Fibroblast of lung (primary cell): ENCODE measurements around the gene FRAT1. TPM values are rescaled to one million over a fixed set of nuclear protein-coding genes. Genes with fewer than 3 reads are reported as not detected.

Experiments used
- DNase-seq, 2 donors: peaks; one replicate each; pipeline versions ENCODE4 v3.0.0 to v3.0.0-alpha.2; 2010; ENCODE audit warnings: low read depth in 2 of 2
- H2AFZ ChIP-seq: 2 replicates; pipeline ENCODE4 v1.5.1; 2012; ENCODE audit warnings: low read length, control low read depth, inconsistent platforms
- H3K27ac ChIP-seq: 2 replicates; pipeline ENCODE4 v1.5.1; 2011; ENCODE audit warnings: low read length, control low read depth; ENCODE audit not compliant: insufficient read depth
- H3K27me3 ChIP-seq: 2 replicates; pipeline ENCODE4 v1.5.1; 2011; ENCODE audit warnings: mild to moderate bottlenecking, low read length; ENCODE audit not compliant: control insufficient read depth, insufficient read depth
- H3K36me3 ChIP-seq: 2 replicates; pipeline ENCODE4 v1.5.1; 2011; ENCODE audit warnings: low read length; ENCODE audit not compliant: control insufficient read depth, insufficient read depth
- H3K4me1 ChIP-seq: 2 replicates; pipeline ENCODE4 v1.5.1; 2011; ENCODE audit warnings: low read length; ENCODE audit not compliant: control insufficient read depth, insufficient read depth; ENCODE audit errors: extremely low read depth
- H3K4me2 ChIP-seq: 2 replicates; pipeline ENCODE4 v1.5.1; 2011; ENCODE audit warnings: low read length, control low read depth; ENCODE audit not compliant: insufficient read depth; ENCODE audit errors: extremely low read depth
- H3K4me3 ChIP-seq, 4 experiments: fragments of 200-600 bp in 1 of 4; sonication (generic) in 1 of 4; replicated peaks in 1 of 4; 2 replicates each; pipeline ENCODE4 v1.5.1; 2011 to 2016; ENCODE audit warnings: low read length in 4 of 4, low read depth in 3 of 4, mild to moderate bottlenecking in 3 of 4, control low read depth in 2 of 4, inconsistent platforms in 1 of 4, mixed read lengths in 1 of 4; ENCODE audit not compliant: insufficient read depth in 1 of 4; ENCODE audit errors: control extremely low read depth in 1 of 4
- H3K79me2 ChIP-seq: 2 replicates; pipeline ENCODE4 v1.5.1; 2012; ENCODE audit warnings: mild to moderate bottlenecking, low read length, inconsistent platforms; ENCODE audit not compliant: control insufficient read depth, insufficient read depth
- H3K9ac ChIP-seq: 2 replicates; pipeline ENCODE4 v1.5.1; 2011; ENCODE audit warnings: mild to moderate bottlenecking, low read length, control low read depth; ENCODE audit not compliant: insufficient read depth
- H3K9me3 ChIP-seq: 2 replicates; pipeline ENCODE4 v1.5.1; 2012; ENCODE audit warnings: low read depth, low read length; ENCODE audit not compliant: control insufficient read depth, insufficient read depth
- H4K20me1 ChIP-seq: 2 replicates; pipeline ENCODE4 v1.5.1; 2011; ENCODE audit warnings: low read length; ENCODE audit not compliant: control insufficient read depth, insufficient read depth; ENCODE audit errors: extremely low read depth
- EZH2 ChIP-seq: IDR thresholded peaks from 2 replicates; pipeline ENCODE4 v1.5.1; 2012; ENCODE audit warnings: low read length, control low read depth, mild to moderate bottlenecking; ENCODE audit errors: missing control alignments
- polyA plus RNA-seq, 2 donors: library from polyadenylated mRNA; depleted of rRNA in 1 of 2; stranded (reverse) in 1 of 2; unstranded in 1 of 2; fragments of >200 nt; gene quantifications; 2 replicates each; pipeline ENCODE4 v1.2.1, GENCODE V29; 2011 to 2012; ENCODE audit warnings: missing spikeins in 1 of 2
- total RNA-seq: library from RNA; depleted of rRNA; stranded (reverse); fragments of >200 nt; gene quantifications from 2 replicates; pipeline ENCODE4 v1.2.1, GENCODE V29; 2014
- TF ChIP-seq, protein P1 (sequence below), 2 donors: IDR thresholded peaks in 1 of 2; conservative IDR thresholded peaks in 1 of 2; 1 replicate in 1 of 2; 2 replicates in 1 of 2; pipeline ENCODE4 v1.5.1; 2011 to 2012; ENCODE audit warnings: low read length in 2 of 2, control low read depth in 1 of 2, inconsistent platforms in 1 of 2, low read depth in 1 of 2, mild to moderate bottlenecking in 1 of 2

Gene FRAT1
- total and polyA plus RNA-seq, 2 donors (not counting 1 experiment from before 2014, with no cell fraction given): 0.48 to 2.8 TPM

GRCh38 chr10:97331153-97331703 lies 12.2 kb downstream of the FRAT1 start:
- no peaks in the 10 kb centered on the region for H4K20me1 ChIP-seq
- no peak for DNase-seq
- H3K4me1 ChIP-seq: peaks cover 2% of the 10 kb centered on the region
- H2AFZ ChIP-seq: no peak overlapping the region
- no peak overlapping the region for H3K4me3 ChIP-seq
- TF ChIP-seq, protein P1, sequence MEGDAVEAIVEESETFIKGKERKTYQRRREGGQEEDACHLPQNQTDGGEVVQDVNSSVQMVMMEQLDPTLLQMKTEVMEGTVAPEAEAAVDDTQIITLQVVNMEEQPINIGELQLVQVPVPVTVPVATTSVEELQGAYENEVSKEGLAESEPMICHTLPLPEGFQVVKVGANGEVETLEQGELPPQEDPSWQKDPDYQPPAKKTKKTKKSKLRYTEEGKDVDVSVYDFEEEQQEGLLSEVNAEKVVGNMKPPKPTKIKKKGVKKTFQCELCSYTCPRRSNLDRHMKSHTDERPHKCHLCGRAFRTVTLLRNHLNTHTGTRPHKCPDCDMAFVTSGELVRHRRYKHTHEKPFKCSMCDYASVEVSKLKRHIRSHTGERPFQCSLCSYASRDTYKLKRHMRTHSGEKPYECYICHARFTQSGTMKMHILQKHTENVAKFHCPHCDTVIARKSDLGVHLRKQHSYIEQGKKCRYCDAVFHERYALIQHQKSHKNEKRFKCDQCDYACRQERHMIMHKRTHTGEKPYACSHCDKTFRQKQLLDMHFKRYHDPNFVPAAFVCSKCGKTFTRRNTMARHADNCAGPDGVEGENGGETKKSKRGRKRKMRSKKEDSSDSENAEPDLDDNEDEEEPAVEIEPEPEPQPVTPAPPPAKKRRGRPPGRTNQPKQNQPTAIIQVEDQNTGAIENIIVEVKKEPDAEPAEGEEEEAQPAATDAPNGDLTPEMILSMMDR (conservative IDR thresholded peaks at IDR 0.05 in 1 of 2, IDR thresholded peaks at IDR 0.05 in 1 of 2; ENCODE audit: low read depth in 1 of 2, low read length in 2 of 2): no peak
- no peak for TF ChIP-seq EZH2
- H3K36me3 ChIP-seq: no peaks in the 10 kb centered on the region
- H3K9me3 ChIP-seq: no peaks in the 10 kb centered on the region
- H3K79me2 ChIP-seq: peaks cover 4% of the 10 kb centered on the region
- H3K27me3 ChIP-seq: peaks cover 5% of the 10 kb centered on the region
- no peak overlapping the region for H3K4me2 ChIP-seq
- H3K27ac ChIP-seq: no peak overlapping the region
- no peak overlapping the region for H3K9ac ChIP-seq

DNA sequence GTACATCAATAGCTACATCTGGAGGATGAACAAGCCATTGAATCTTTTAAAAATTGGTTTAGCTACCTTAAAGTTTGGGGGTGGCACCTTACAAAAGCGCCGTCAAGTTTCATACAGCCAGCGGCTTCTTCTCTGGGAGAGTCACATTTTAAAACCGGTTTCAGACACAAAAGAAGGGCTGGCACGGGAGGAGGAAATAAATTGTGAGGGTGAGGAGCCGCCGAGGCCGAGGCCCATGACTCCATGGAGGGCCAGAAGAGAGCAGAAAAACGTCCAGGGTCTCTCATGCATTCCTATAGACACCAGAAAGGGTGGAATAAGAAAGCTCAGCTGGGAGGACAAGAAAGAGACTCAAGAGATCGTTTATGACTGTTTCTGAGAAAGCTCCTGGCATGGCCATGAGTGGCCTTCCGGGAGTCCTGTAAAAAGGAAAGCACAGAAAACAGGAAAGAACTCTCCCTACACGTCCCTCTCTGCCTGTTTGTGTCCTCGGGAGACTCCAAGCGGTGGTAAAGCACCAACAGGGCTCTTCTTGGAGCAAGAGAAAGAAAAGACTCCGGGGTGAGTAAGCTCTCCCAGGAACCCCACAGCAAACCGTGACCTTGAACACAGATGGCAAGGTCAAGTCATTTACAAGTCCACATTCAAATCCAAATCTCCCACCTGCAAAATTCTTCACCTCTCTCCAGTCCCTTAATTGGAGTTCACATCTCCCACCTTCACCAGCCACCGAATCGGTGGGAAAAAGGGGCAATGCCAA lies 13.7 kb downstream of the FRAT1 start:
- Histone ChIP-seq H3K27me3 (peaks cover 10% of the 10 kb centered on the region), H3K79me2 (peaks cover 4% of the 10 kb centered on the region), H2AFZ (peak overlapping the region; percentile 78), H3K4me3 (peak overlapping the region; percentile 54 to 76 (median 65)), H3K36me3 (no peaks in the 10 kb centered on the region), H3K27ac (peak overlapping the region; percentile 75), H4K20me1 (no peaks in the 10 kb centered on the region), H3K9ac (peak overlapping the region; percentile 59), H3K4me2 (peak overlapping the region; percentile 84), H3K4me1 (peaks cover 2% of the 10 kb centered on the region), H3K9me3 (no peaks in the 10 kb centered on the region)
- TF ChIP-seq, protein P1 (conservative IDR thresholded peaks at IDR 0.05 in 1 of 2, IDR thresholded peaks at IDR 0.05 in 1 of 2; ENCODE audit: low read depth in 1 of 2, low read length in 2 of 2): peak; percentile 45 to 64
- no peak for TF ChIP-seq EZH2
- peak; percentile 77 to 89 for DNase-seq

DNA sequence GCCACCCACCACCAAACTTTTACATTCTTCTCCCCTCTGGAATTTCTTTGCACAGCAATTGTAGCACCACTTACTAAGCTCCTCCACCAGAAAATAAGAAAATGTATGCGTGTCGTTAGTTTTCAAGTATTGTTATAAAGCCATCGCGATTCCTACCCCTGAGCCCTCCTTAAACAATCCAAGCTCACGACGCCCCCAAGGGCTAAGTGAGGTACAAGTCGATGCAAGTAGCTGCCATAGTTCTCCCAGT lies 14.2 kb downstream of the FRAT1 start:
- Histone ChIP-seq H3K79me2 (peaks cover 4% of the 10 kb centered on the region), H3K27ac (peak overlapping the region; percentile 75), H3K4me1 (peaks cover 2% of the 10 kb centered on the region), H4K20me1 (no peaks in the 10 kb centered on the region), H3K9me3 (no peaks in the 10 kb centered on the region), H3K4me3 (peak overlapping the region; percentile 54 to 76 (median 65)), H3K36me3 (no peaks in the 10 kb centered on the region), H3K27me3 (peaks cover 14% of the 10 kb centered on the region), H3K4me2 (peak overlapping the region; percentile 84), H2AFZ (no peak overlapping the region), H3K9ac (no peak overlapping the region)
- peak; percentile 41 to 55 for DNase-seq
- TF ChIP-seq, protein P1 (conservative IDR thresholded peaks at IDR 0.05 in 1 of 2, IDR thresholded peaks at IDR 0.05 in 1 of 2; ENCODE audit: low read depth in 1 of 2, low read length in 2 of 2): peak in 1 of 2 donors; percentile 21
- TF ChIP-seq EZH2: no peak
